GM21528 (cell line): ENCODE measurements around the gene PLCXD3.

Experiments
- ATAC-seq: cut with Tn5 transposase; IDR thresholded peaks from one replicate; pipeline ENCODE4 v1.9.1; 2021; ENCODE audit warnings: mild to moderate bottlenecking, moderate library complexity; ENCODE audit not compliant: unreplicated experiment, low FRiP score

The PLCXD3 gene

GRCh38 chr5:41510176-41510831 is at the start of gene PLCXD3:
TSS of gene PLCXD3 (minus strand) at chr5:41510601. CDS start at chr5:41510526, 75 bp downstream.
- ATAC-seq = no peak

- ATAC-seq = no peak
These were observed 48.8 kb upstream of the PLCXD3 start for GRCh38 chr5:41559184-41559583.

- ATAC-seq = no peak
These were observed 47.9 kb upstream of the PLCXD3 start for GRCh38 chr5:41558295-41558694.

- no peak for ATAC-seq
These were observed 37.6 kb upstream of the PLCXD3 start for GRCh38 chr5:41547991-41548390.

GRCh38 chr5:41542183-41542582 is 31.8 kb upstream of the PLCXD3 start:
- ATAC-seq = no peak

- no peak for ATAC-seq
These were observed 29.1 kb upstream of the PLCXD3 start for GRCh38 chr5:41539454-41539853.

GRCh38 chr5:41537581-41537980 is 27.2 kb upstream of the PLCXD3 start:
- ATAC-seq = no peak

- ATAC-seq = no peak
These were observed 22.1 kb upstream of the PLCXD3 start for GRCh38 chr5:41532485-41532884.

GRCh38 chr5:41527201-41527779 is 16.9 kb upstream of the PLCXD3 start:
- no peak for ATAC-seq

- ATAC-seq = no peak
These were observed 16.3 kb upstream of the PLCXD3 start for GRCh38 chr5:41526699-41527098.

- ATAC-seq = no peak
These were observed 13.8 kb upstream of the PLCXD3 start for GRCh38 chr5:41524174-41524573.

GRCh38 chr5:41522193-41522786 is 11.9 kb upstream of the PLCXD3 start:
- ATAC-seq = no peak

GRCh38 chr5:41519801-41520200 is 9.4 kb upstream of the PLCXD3 start:
- no peak for ATAC-seq

GRCh38 chr5:41517909-41518308 is 7.5 kb upstream of the PLCXD3 start:
- ATAC-seq = no peak

- no peak for ATAC-seq
These were observed 840 bp upstream of the PLCXD3 start for GRCh38 chr5:41511241-41511640.

- no peak for ATAC-seq
These were observed 814 bp downstream of the PLCXD3 start for GRCh38 chr5:41509399-41510175.

- ATAC-seq = no peak
These were observed 1.6 kb downstream of the PLCXD3 start for GRCh38 chr5:41508696-41509398.

GRCh38 chr5:41508186-41508585 is 2.2 kb downstream of the PLCXD3 start:
- ATAC-seq = no peak

- no peak for ATAC-seq
These were observed 2.9 kb downstream of the PLCXD3 start for GRCh38 chr5:41507501-41507900.

- ATAC-seq = no peak
These were observed 6.5 kb downstream of the PLCXD3 start for GRCh38 chr5:41503860-41504259.

GRCh38 chr5:41503310-41503709 is 7.1 kb downstream of the PLCXD3 start:
- ATAC-seq = no peak
